H1 (cell line): ENCODE results near the gene EPHA1. TPM values are rescaled to one million over a fixed set of nuclear protein-coding genes. Genes with fewer than 3 reads are reported as not detected.

Experiments
- CTCF ChIA-PET: fragments of 300-600 bp; sonication (Branson Sonifier 250); formaldehyde crosslinking; loops from one replicate; lab custom pipeline; 2021; ENCODE audit not compliant: partially characterized antibody; lab: Charles Lee
- POLR2A ChIA-PET: fragments of 300-600 bp; sonication (Branson Sonifier 250); formaldehyde crosslinking; loops from one replicate; lab custom pipeline; 2021; ENCODE audit warnings: inconsistent platforms; ENCODE audit not compliant: partially characterized antibody; lab: Charles Lee
- DNase-seq, 2 experiments: peaks; one replicate each; pipeline versions ENCODE4 v3.0.0 to v3.0.0-alpha.2; 2010 to 2022; ENCODE audit warnings: low spot score in 2 of 2, low read depth in 1 of 2, mixed read lengths in 1 of 2
- FAIRE-seq: peaks from 2 replicates; lab custom pipeline; 2011; peaks lifted over from hg19 to GRCh38; lab: Jason Lieb, UNC
- H2AFZ ChIP-seq: 2 replicates; pipeline ENCODE4 v1.8.1; 2012; ENCODE audit warnings: low read length, inconsistent platforms
- H2AK5ac ChIP-seq: 2 replicates; pipeline ENCODE4 v1.6.1; 2013; ENCODE audit warnings: low read depth, low read length
- H2BK120ac ChIP-seq: replicated peaks from 2 replicates; pipeline ENCODE3; 2013; ENCODE audit warnings: low read depth, low read length, inconsistent platforms
- H2BK12ac ChIP-seq: 2 replicates; pipeline ENCODE4 v1.6.1; 2013; ENCODE audit warnings: low read depth, low read length
- H2BK15ac ChIP-seq: 2 replicates; pipeline ENCODE4 v1.6.1; 2013; ENCODE audit warnings: low read length
- H2BK20ac ChIP-seq: 2 replicates; pipeline ENCODE4 v1.6.1; 2013; ENCODE audit warnings: low read length
- H2BK5ac ChIP-seq: 2 replicates; pipeline ENCODE4 v1.6.1; 2013; ENCODE audit warnings: low read depth, low read length
- H3K14ac ChIP-seq: 2 replicates; pipeline ENCODE4 v1.6.1; 2013; ENCODE audit warnings: inconsistent platforms; ENCODE audit not compliant: insufficient read length
- H3K18ac ChIP-seq: 2 replicates; pipeline ENCODE4 v1.6.1; 2013; ENCODE audit warnings: low read length; ENCODE audit errors: extremely low read depth
- H3K23ac ChIP-seq: 2 replicates; pipeline ENCODE4 v1.6.1; 2013; ENCODE audit warnings: inconsistent platforms; ENCODE audit not compliant: insufficient read length
- H3K23me2 ChIP-seq: 2 replicates; pipeline ENCODE4 v1.6.1; 2013; ENCODE audit warnings: low read depth, low read length
- H3K27ac ChIP-seq: 2 replicates; pipeline ENCODE4 v1.6.1; 2011; ENCODE audit warnings: low read depth, low read length, inconsistent platforms
- H3K27me3 ChIP-seq, 4 experiments: replicated peaks in 1 of 4; 1 replicate in 1 of 4; 2 replicates in 3 of 4; pipeline versions ENCODE4 v1.6.1 to v1.8.1; 2011 to 2013; ENCODE audit warnings: low read length in 3 of 4, mild to moderate bottlenecking in 3 of 4, inconsistent platforms in 2 of 4, mixed read lengths in 2 of 4, moderate library complexity in 1 of 4; ENCODE audit not compliant: control insufficient read depth in 3 of 4, insufficient read depth in 3 of 4; ENCODE audit errors: extremely low read depth in 1 of 4
- H3K36me3 ChIP-seq, 4 experiments: 2 replicates each; pipeline versions ENCODE4 v1.6.1 to v1.8.1; 2011 to 2013; ENCODE audit warnings: mild to moderate bottlenecking in 4 of 4, low read length in 3 of 4, moderate library complexity in 2 of 4, control low read depth in 1 of 4, inconsistent platforms in 1 of 4; ENCODE audit not compliant: insufficient read depth in 4 of 4, control insufficient read depth in 2 of 4
- H3K4ac ChIP-seq: replicated peaks from 2 replicates; pipeline ENCODE3; 2013; ENCODE audit warnings: low read length, low read depth, mixed read lengths, inconsistent platforms; ENCODE audit not compliant: insufficient read length
- H3K4me1 ChIP-seq, 4 experiments: replicated peaks in 1 of 4; 1 replicate in 1 of 4; 2 replicates in 3 of 4; pipeline versions ENCODE4 v1.6.1 to v1.8.1; 2011 to 2013; ENCODE audit warnings: low read length in 3 of 4, inconsistent platforms in 2 of 4, mixed read lengths in 1 of 4; ENCODE audit not compliant: insufficient read depth in 4 of 4, control insufficient read depth in 3 of 4
- H3K4me2 ChIP-seq, 2 experiments: 2 replicates each; pipeline versions ENCODE4 v1.6.1 to v1.8.1; 2011 to 2013; ENCODE audit warnings: low read depth in 2 of 2, low read length in 2 of 2, control low read depth in 1 of 2, inconsistent platforms in 1 of 2, mild to moderate bottlenecking in 1 of 2; ENCODE audit not compliant: insufficient read depth in 1 of 2
- H3K4me3 ChIP-seq, 4 experiments: fragments of 200-600, 300-600 bp in 1 of 4; sonication (generic), shearing (Covaris generic), sonication (Bioruptor Twin) in 1 of 4; 2 replicates each; pipeline versions ENCODE4 v1.5.1 to v1.8.1; 2011 to 2016; ENCODE audit warnings: low read length in 4 of 4, low read depth in 3 of 4, control low read depth in 2 of 4, inconsistent platforms in 2 of 4, mild to moderate bottlenecking in 2 of 4, mixed read lengths in 1 of 4, moderate library complexity in 1 of 4; ENCODE audit not compliant: insufficient read depth in 2 of 4; ENCODE audit errors: extremely low read depth in 1 of 4
- H3K56ac ChIP-seq: replicated peaks from 2 replicates; pipeline ENCODE3; 2013; ENCODE audit warnings: low read depth, mild to moderate bottlenecking, mixed read lengths, low read length, inconsistent platforms; ENCODE audit not compliant: insufficient read length
- H3K79me1 ChIP-seq: 2 replicates; pipeline ENCODE4 v1.6.1; 2013; ENCODE audit warnings: low read depth, low read length, control low read depth
- H3K79me2 ChIP-seq, 2 experiments: 2 replicates each; pipeline versions ENCODE4 v1.6.1 to v1.8.1; 2012 to 2013; ENCODE audit warnings: low read length in 2 of 2, mild to moderate bottlenecking in 2 of 2, inconsistent platforms in 1 of 2; ENCODE audit not compliant: insufficient read depth in 2 of 2, control insufficient read depth in 1 of 2
- H3K9ac ChIP-seq, 4 experiments: replicated peaks in 1 of 4; 1 replicate in 1 of 4; 2 replicates in 3 of 4; pipeline versions ENCODE4 v1.6.1 to v1.8.1; 2011 to 2013; ENCODE audit warnings: low read depth in 3 of 4, low read length in 3 of 4, control low read depth in 2 of 4, mild to moderate bottlenecking in 2 of 4, moderate library complexity in 2 of 4, inconsistent platforms in 1 of 4; ENCODE audit errors: extremely low read depth in 1 of 4
- H3K9me3 ChIP-seq, 2 experiments: 2 replicates each; pipeline versions ENCODE4 v1.6.1 to v1.8.1; 2012 to 2013; ENCODE audit warnings: mild to moderate bottlenecking in 2 of 2, moderate library complexity in 2 of 2, control low read depth in 1 of 2, inconsistent platforms in 1 of 2, low read depth in 1 of 2, low read length in 1 of 2, mixed read lengths in 1 of 2; ENCODE audit not compliant: insufficient read depth in 2 of 2
- H4K20me1 ChIP-seq, 2 experiments: replicated peaks in 1 of 2; 2 replicates each; pipeline versions ENCODE3 to v1.8.1; 2011 to 2013; ENCODE audit warnings: inconsistent platforms in 2 of 2, low read length in 2 of 2, mild to moderate bottlenecking in 1 of 2; ENCODE audit not compliant: insufficient read depth in 2 of 2, control insufficient read depth in 1 of 2
- H4K5ac ChIP-seq: 2 replicates; pipeline ENCODE4 v1.6.1; 2013; ENCODE audit warnings: low read length, low read depth, mixed read lengths, inconsistent platforms; ENCODE audit not compliant: insufficient read length
- H4K8ac ChIP-seq: 2 replicates; pipeline ENCODE4 v1.8.0; 2013; ENCODE audit warnings: mild to moderate bottlenecking, moderate library complexity, low read length, inconsistent platforms; ENCODE audit not compliant: insufficient read depth; ENCODE audit errors: extremely low read depth
- H4K91ac ChIP-seq: replicated peaks from 2 replicates; pipeline ENCODE3; 2013; ENCODE audit warnings: low read length, mixed read lengths, inconsistent platforms; ENCODE audit not compliant: insufficient read length
- CEBPB ChIP-seq: IDR thresholded peaks from 2 replicates; pipeline ENCODE4 v1.6.1; 2012; ENCODE audit warnings: low read depth, low read length
- JUND ChIP-seq: IDR thresholded peaks from 2 replicates; pipeline ENCODE4 v1.6.1; 2011; ENCODE audit warnings: mild to moderate bottlenecking, improper control_type of control experiment, low read length
- SIN3A ChIP-seq, 2 experiments: IDR thresholded peaks in 1 of 2; conservative IDR thresholded peaks in 1 of 2; 2 replicates each; pipeline ENCODE4 v1.6.1; 2011 to 2012; ENCODE audit warnings: low read length in 2 of 2, improper control_type of control experiment in 1 of 2, low read depth in 1 of 2, mild to moderate bottlenecking in 1 of 2
- SP2 ChIP-seq: IDR thresholded peaks from 2 replicates; pipeline ENCODE4 v1.6.1; 2012; ENCODE audit warnings: mild to moderate bottlenecking, low read length, inconsistent platforms
- SUZ12 ChIP-seq: fragments of 200-600 bp; sonication (generic); IDR thresholded peaks from 2 replicates; pipeline ENCODE4 v1.6.1; 2012; ENCODE audit warnings: mild to moderate bottlenecking, inconsistent platforms, low read length, moderate library complexity, mixed read lengths
- TBP ChIP-seq: IDR thresholded peaks from 2 replicates; pipeline ENCODE4 v1.6.1; 2011; ENCODE audit warnings: low read depth, low read length, improper control_type of control experiment
- ZNF274 ChIP-seq: IDR thresholded peaks from 2 replicates; pipeline ENCODE4 v1.7.0; 2012; ENCODE audit warnings: low read length, borderline replicate concordance; ENCODE audit errors: extremely low read depth
- WGBS, 2 experiments: shearing (Covaris generic) in 1 of 2; methylation state at CpG; one replicate each; pipeline versions ENCODE4 v1.1.6 to v1.1.7; 2013 to 2015; ENCODE audit warnings: low lambda C conversion rate in 2 of 2, mixed read lengths in 2 of 2, inconsistent platforms in 1 of 2, low coverage in 1 of 2, missing lambda C conversion rate in 1 of 2; ENCODE audit not compliant: insufficient replicate concordance in 2 of 2, insufficient coverage in 1 of 2, insufficient read length in 1 of 2; ENCODE audit errors: extremely low coverage in 1 of 2, missing lambda C conversion rate in 1 of 2; 5-methylcytosine and 5-hydroxymethylcytosine counted together
- polyA plus RNA-seq, 7 experiments: library from polyadenylated mRNA; depleted of rRNA in 3 of 7; stranded (reverse) in 5 of 7; unstranded in 2 of 7; fragments of >200 nt in 5 of 7; fragments of 200-250 nt in 2 of 7; gene quantifications; 1 replicate in 5 of 7; 2 replicates in 1 of 7; 4 replicates in 1 of 7; pipeline versions ENCODE4 v1.2.1 to v1.2.3, GENCODE V29; 2011 to 2013; ENCODE audit warnings: missing spikeins in 2 of 7, mixed read lengths in 2 of 7
- total RNA-seq: library from RNA; stranded (reverse); fragmentation: NEBNext Ultra II Directional; extraction: Animal tissue kit (Norgen Biotek cat#: 25700); gene quantifications from 2 replicates; pipeline ENCODE4 v1.2.1, GENCODE V29; 2021

EPHA1 gene
- total and polyA plus RNA-seq, 2 of the 8 experiments (the other 6 are each of a cell fraction or from before 2014, with no cell fraction given) = 86.5 to 133 TPM

DNA sequence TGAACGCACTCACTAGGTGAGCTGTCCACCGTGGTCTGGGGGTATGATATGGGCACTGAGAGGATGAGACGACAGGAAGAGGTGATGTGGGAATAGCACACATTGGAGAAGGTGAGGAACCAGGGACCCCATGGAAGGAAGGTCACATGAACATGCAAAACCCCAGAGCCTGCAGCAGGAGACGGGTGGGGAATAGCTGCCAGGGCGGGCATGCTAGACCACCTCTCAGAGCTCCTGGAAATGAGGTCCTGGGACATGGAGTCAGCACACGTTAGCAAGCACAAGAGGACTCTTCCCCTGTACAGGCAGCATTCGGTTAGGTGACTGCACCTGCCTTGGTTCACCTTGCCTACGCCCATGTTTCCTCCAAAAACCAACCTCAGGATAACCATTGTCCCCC lies 54.3 kb downstream of the EPHA1 start:
- no peak overlapping the region for H2BK120ac ChIP-seq
- H4K20me1 ChIP-seq = no peaks in the 10 kb centered on the region
- H3K27me3 ChIP-seq = no peaks in the 10 kb centered on the region
- no peak overlapping the region for H3K56ac ChIP-seq
- no peak overlapping the region for H3K27ac ChIP-seq
- no peak overlapping the region for H2AK5ac ChIP-seq
- H4K91ac ChIP-seq = no peak overlapping the region
- no peak overlapping the region for H3K18ac ChIP-seq
- H2BK20ac ChIP-seq = no peak overlapping the region
- H2BK12ac ChIP-seq = no peak overlapping the region
- no peak overlapping the region for H3K14ac ChIP-seq
- H3K4me1 ChIP-seq = peaks cover 0 to 8% (median 2%) of the 10 kb centered on the region in 4 experiments; a peak in 2 of 7 replicates
- DNase-seq (no peak), FAIRE-seq (no peak)
- H2BK5ac ChIP-seq = no peak overlapping the region
- 86% methylated on average over 8 of the region's 8 CpGs; no CpG with 5 or more reads in 1 of the 2 experiments for WGBS, 2 experiments
- CTCF ChIA-PET = interaction anchor here (0.9 to 7.1 kb wide), 4 partner anchors 17 to 78 kb away, joined by 3 to 43 read pairs (median 18); no protein-coding TSS in a partner anchor
- no peak overlapping the region for H3K4ac ChIP-seq
- no peak overlapping the region for H3K4me3 ChIP-seq
- no peak overlapping the region for H3K23ac ChIP-seq
- H2AFZ ChIP-seq = no peak overlapping the region
- peaks cover 2 to 35% (median 16%) of the 10 kb centered on the region in 4 experiments; a peak in 6 of 8 replicates for H3K36me3 ChIP-seq
- H3K23me2 ChIP-seq = no peaks in the 10 kb centered on the region
- no peak overlapping the region for H4K5ac ChIP-seq
- no peak overlapping the region for H3K4me2 ChIP-seq
- no peaks in the 10 kb centered on the region for H3K9me3 ChIP-seq
- no peak overlapping the region for H2BK15ac ChIP-seq
- POLR2A ChIA-PET = interaction anchor here (0.8 to 5.5 kb wide), 3 partner anchors 30 to 36 kb away, joined by 3 to 39 read pairs (median 3); no protein-coding TSS in a partner anchor
- no peaks in the 10 kb centered on the region for H3K79me2 ChIP-seq
- TF ChIP-seq SIN3A (conservative IDR thresholded peaks at IDR 0.05 in 1 of 2, IDR thresholded peaks at IDR 0.05 in 1 of 2; ENCODE audit: low read depth in 1 of 2, low read length in 2 of 2) = no peak
- no peak for TF ChIP-seq ZNF274
- TF ChIP-seq SP2 = no peak
- no peak for TF ChIP-seq SUZ12
- no peak for TF ChIP-seq CEBPB
- no peak for TF ChIP-seq JUND
- no peak for TF ChIP-seq TBP
- H3K79me1 ChIP-seq = no peaks in the 10 kb centered on the region
- H4K8ac ChIP-seq = no peak overlapping the region
- H3K9ac ChIP-seq = no peak overlapping the region
